Adipose tissue (tissue), 3 donors: ENCODE results near the gene MAML3. TPM values are rescaled to one million over a fixed set of nuclear protein-coding genes. Genes with fewer than 3 reads are reported as not detected.

Experiments used
- H3K27ac ChIP-seq: one replicate; pipeline ENCODE4 v1.5.1; 2013; ENCODE audit warnings: low read depth, low read length
- WGBS, 3 donors: extraction: QIAGEN DNeasy Blood & Tissue Kit; methylation state at CpG; one replicate each; pipeline ENCODE4 v1.1.7; 2013; 5-methylcytosine and 5-hydroxymethylcytosine counted together
- polyA plus RNA-seq, 3 donors: library from polyadenylated mRNA; stranded (reverse); fragments of 200-250 nt; gene quantifications; one replicate each; pipeline ENCODE4 v1.2.3, GENCODE V29; 2013
- donor health status: healthy with polysubstance abuse.
- donor health status: Bipolar disorder and iron deficiency.
- donor health status: healthy.

The MAML3 gene
- polyA plus RNA-seq = 1 to 10 TPM; 2.8 to 3.2 (median 3.1) TPM

DNA sequence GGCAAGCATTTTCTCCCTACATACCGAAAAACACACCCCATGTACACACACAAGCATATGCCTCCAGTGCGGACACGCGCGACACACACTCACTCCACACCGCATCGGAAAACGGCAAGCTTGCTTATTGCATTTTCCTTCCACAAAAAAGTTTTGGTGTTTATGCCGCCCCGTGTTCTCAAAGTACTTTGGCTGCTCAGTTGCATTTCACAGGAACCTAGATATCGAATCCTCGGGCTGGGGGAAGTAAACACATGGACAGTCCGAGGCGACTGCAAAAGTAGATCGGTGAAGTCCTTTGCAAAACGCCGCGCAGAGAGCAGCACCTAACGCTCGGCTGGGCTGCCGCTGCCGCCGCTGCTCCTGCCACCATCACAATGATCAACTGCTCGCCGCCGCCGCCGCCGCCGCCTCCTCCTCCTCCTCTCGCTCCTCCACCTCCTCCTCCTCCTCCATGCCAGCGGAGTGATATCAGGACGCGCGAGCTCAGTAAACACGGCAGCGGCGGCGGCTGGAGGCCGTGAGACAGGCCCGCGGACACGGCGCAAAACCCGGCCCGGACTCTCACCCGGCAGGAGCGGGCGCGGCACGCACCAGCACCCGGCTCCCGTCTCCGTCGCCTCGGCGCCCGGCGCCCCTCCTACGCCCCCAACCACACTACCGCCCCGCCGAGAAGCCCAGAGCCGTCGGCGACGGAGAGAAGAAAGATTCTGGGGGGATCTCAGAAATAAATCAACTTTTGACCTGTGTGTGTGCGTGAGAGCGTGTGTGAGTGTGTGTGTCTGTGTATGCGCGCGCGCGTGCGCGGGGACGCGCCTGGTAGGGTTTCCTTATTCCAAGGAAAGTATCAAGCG, at the start of gene MAML3:
Gene MAML3 (minus strand): TSS at position 467 of the 854 bp plus-strand sequence. CDS start 857 bp downstream, outside the sequence.
- 0 to 1% (median 0%) methylated on average over 70 to 79 of the region's 79 CpGs for WGBS, 3 donors

DNA sequence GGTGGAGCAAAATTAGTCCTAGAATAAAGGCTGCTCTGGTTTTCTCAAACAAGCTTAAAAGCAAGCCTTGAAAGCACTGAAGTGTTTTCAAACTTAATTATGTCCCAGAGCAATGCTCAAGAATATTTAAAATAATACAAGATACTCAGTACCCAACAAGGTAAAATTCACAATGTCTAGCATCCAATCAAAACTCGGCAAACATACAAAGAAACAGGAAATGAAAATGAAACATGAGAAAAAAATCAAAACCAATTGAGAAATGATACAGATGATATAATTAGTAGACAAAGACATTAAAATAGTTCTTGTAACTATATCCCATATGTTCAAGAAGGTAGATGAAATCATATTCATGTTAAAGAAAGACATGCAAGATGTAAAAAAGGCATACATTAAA, 45.0 kb upstream of the MAML3 start:
- no peak overlapping the region for H3K27ac ChIP-seq
- 76 to 90% (median 85%) methylated on average over 1 of the region's 1 CpG for WGBS, 3 donors

More for the DNA sequence above, at the start of gene MAML3:
- no peak within 1 kb of the TSS for H3K27ac ChIP-seq

DNA sequence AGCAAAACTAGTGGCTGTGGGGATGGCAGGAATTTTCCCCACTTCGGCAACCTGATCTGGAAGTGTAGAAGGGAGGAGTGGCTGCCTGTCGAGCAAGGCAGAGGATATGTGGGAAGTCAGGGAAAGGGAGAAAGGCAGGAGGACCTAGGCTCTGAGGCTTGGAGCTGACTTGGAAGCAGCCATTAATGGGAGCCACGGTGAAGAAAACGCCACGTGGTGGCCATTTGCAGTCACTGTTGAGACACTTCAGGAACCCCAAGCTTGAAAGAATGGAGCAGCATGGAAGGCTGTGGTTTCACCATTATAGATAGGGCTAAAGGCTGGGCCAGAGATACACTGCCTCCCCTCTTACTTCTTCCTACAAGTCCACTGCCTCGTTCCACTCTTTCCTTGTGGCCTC, 41.8 kb upstream of the MAML3 start:
- 85 to 93% (median 85%) methylated on average over 6 of the region's 6 CpGs for WGBS, 3 donors
- no peak overlapping the region for H3K27ac ChIP-seq

DNA sequence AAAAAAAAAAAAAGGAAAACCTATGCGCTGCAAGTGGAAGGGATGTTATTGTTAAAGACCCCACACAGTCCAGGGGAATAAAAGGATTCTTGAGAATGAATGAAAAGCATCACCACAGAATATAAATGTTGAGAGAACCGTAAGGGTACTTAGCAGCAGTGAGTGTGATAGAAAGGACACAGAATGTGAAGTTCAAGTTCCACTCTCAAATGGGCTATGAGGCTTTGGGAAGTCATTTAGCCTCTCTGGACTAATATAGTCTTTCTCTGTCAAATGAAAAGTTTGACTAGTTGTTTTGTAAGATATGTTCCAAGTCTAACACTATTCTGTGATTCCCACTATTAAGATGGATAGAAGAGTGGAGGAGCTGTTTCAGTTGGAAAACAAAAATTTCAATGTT, 35.8 kb upstream of the MAML3 start:
- H3K27ac ChIP-seq = no peak overlapping the region
- 73 to 98% (median 84%) methylated on average over 2 of the region's 2 CpGs for WGBS, 3 donors

DNA sequence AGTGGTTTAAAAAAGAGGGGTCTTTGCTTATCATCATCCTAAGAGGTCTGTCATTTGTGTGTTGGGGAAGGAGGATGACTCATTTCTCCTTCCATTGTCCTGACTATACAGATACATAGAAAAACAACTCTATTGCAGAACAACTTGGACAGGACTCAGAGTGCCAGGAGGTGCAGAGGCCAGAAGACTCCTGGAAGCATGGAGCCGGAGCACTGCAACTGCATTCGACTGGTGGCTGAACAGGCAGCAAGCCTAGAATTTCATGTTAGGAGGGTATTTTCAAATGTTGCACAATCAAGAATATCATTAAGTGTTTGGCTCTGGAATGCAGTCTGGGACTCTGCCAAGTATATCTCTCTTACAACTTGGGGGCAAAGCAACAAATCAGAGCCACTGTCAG, 35.0 kb upstream of the MAML3 start:
- WGBS, 3 donors = 52 to 65% (median 61%) methylated on average over 2 of the region's 2 CpGs
- H3K27ac ChIP-seq = no peak overlapping the region

DNA sequence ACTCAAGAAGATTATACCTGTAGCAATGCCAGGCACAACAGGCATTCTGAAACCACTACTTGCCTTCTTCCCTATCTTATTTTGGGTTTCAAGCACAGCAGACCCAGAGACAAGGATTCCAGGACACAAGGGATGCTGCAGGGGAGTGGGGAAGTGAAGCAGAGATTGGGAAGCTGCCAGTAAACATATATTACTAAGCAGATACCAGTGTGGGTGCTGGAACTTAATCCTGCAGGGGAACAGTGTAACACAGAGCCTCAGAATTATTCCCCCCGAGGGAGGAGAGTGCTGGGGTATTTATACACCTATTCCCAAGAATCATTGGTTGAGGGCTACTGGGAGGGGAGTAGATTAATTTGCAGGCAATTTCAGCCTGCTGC, 33.3 kb upstream of the MAML3 start:
- no peak overlapping the region for H3K27ac ChIP-seq
- WGBS, 3 donors = 77 to 90% (median 81%) methylated on average over 1 of the region's 1 CpG

DNA sequence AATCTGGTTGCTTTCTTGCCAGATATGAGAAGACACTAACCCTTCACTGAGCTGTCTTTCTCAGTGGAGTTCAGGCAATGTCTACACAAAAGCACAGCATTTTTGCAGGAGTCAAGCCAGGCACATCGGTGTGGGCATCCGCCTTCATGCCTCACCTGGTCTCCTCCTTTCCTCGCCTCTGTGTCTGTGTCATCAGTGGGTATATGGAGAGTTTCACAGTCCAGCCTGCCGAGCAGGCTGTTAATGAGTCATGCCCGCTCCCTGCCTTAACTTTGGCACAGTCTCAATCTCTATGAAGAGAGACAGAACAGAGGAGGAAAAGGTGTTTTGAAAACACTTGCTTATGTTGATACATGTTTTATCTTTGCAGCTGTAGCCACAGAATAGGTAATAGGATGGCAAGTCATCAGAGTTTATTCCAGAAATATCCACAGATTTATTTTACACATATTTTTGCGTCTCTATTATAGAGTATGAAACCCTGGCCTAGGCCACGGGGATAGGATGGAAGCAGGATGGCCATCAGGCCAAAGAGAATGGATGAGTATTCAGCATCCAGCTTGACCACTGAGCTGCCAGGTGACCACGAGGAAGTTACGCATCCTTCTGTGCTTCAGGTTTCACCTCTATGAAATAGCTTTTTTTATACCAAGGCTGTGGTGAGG, 32.8 kb upstream of the MAML3 start:
- 83 to 87% (median 84%) methylated on average over 9 of the region's 9 CpGs for WGBS, 3 donors
- no peak overlapping the region for H3K27ac ChIP-seq

DNA sequence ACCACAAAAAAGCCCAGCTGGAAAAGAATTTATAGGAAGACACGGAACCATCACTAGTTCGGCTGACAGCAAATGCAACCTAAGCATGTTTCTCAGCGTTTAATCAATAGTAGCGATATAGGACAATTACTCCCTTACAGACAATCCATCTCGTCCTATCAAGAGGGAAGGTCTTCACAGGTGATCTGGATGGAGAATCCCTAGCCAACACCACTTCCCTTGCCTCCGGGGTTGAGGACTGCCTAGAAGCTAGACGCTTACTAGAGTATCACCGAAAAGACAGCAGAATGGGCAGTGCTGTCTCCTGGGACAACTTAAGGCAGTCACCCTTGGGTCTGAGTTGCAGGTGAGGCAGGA, 32.1 kb upstream of the MAML3 start:
- 91 to 95% (median 91%) methylated on average over 8 of the region's 8 CpGs for WGBS, 3 donors
- H3K27ac ChIP-seq = no peak overlapping the region

DNA sequence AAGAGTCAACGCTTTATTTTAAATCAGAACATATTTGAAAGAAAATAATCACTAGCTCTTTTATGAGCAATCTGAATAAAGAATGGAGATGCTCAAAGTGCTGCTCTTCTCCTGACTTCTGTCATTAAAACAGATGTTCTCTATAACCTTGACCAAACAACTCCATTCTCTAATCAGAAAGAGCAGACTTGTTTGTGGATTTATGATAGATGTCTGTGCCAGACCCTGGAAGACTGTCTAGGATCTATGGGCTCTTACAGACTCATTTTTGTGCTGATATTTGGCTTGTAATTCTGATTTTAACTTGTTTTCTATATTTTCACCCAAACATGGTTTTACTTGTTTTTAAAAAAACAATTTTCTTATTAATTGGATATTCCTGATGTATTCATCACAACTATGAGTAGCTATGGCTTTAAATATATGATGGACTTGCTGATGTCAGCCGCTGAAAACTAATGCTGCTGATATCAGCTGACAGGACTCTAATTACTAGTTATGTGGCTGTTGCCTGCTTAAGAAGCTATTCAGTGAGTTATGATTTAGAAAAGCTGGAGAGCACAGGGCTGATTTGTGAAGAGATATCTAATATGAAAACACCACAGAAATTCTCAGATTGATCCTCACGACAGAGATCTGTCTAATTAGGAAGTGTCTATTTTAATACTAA, 31.6 kb upstream of the MAML3 start:
- no peak overlapping the region for H3K27ac ChIP-seq
- WGBS, 3 donors = 72 to 81% (median 74%) methylated on average over 3 of the region's 3 CpGs

DNA sequence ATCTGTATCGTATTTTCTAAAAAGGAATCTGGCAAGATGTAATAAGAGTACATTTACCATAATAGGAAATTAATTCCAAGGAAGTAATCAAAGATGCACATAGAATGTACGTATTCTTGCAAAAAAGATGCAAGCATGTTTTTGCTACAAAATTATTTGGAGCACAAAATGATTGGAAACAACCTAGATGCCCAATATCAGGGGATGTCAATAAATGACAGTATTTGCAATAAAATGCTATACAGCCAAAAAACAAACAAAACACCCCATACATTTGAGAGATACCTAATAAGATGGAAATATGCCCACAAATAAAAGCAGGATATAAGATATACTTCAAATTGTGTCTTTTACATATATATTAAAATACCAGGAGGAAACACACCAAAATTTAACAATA, 29.3 kb upstream of the MAML3 start:
- WGBS, 3 donors = 94 to 98% (median 94%) methylated on average over 2 of the region's 2 CpGs
- no peak overlapping the region for H3K27ac ChIP-seq

DNA sequence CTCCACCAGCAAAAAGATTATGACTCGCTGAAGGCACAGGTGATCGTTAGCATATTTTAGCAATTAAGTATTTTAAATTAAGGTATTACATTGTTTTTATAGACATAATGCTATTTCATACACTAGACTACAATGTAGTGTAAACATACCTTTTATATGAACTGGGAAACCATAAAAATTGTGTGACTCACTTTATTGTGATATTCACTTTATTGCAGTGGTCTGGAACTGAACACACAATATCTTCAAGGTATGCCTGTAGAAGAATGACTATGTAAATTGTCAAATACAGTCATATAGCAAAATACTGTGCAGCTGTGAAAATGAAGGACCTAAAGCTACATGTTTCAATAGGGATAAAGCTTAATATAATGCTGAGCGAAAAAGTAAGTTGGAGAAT, 26.6 kb upstream of the MAML3 start:
- H3K27ac ChIP-seq = no peak overlapping the region
- 95 to 98% (median 98%) methylated on average over 3 of the region's 3 CpGs for WGBS, 3 donors

DNA sequence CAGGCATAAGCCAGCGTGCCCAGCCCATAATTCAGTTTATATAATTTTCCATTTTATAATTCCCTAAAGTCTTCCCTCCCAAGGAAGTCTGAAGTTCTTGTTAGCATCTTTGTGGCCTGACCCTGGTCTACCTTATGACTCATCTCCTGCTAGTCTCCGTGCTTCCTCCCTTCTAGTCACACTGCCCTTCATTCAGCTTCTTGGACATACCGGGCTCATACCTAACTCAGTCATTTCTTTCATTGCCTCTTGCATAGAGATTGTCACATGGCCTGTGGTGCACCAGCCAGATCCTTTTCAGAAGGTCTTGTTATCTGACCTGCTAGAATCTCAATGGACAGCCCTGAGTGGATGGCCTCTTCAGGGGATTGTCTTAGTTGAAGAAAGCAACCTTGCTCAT, 22.8 kb upstream of the MAML3 start:
- WGBS, 3 donors = 87 to 96% (median 88%) methylated on average over 3 of the region's 3 CpGs
- no peak overlapping the region for H3K27ac ChIP-seq

DNA sequence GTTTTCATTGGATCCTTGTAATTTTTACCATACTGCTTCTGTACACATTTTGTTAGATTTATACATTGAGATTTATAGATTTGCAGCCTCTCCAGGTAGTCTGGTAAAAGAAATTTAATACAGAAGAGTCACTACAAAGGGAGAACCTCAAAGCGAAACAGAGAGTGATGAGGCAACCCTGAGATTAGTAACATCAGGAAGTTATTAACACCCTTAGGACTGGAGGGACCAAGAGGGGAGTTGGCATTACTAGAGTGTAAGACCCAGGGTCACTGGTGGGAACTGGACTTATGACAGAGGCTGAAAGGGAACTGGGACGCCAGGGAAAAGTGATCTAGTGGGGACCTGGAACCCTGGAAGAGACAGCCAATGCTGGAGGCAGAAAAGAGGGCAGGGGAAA, 20.6 kb upstream of the MAML3 start:
- 69 to 73% (median 72%) methylated on average over 2 of the region's 2 CpGs for WGBS, 3 donors
- H3K27ac ChIP-seq = no peak overlapping the region

DNA sequence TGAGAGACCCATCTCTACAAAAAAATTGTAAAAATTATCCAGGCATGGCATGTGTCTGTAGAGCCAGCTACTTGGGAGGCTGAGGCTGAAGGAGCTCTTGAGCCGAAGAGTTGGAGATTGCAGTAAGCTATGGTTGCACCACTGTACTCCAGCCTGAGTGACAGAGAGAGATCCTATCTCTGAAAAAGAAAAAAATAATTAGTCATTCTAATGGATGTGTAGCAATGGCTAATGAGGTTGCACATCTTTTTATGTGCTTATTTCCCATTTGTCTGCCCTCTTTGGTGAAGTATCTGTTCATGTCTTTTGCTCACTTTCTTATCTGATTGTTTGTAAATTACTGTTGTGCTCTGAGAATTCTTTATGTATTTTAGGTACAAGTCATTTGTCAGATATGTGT, 19.0 kb upstream of the MAML3 start:
- no peak overlapping the region for H3K27ac ChIP-seq
- 68 to 94% (median 87%) methylated on average over 1 of the region's 1 CpG for WGBS, 3 donors

DNA sequence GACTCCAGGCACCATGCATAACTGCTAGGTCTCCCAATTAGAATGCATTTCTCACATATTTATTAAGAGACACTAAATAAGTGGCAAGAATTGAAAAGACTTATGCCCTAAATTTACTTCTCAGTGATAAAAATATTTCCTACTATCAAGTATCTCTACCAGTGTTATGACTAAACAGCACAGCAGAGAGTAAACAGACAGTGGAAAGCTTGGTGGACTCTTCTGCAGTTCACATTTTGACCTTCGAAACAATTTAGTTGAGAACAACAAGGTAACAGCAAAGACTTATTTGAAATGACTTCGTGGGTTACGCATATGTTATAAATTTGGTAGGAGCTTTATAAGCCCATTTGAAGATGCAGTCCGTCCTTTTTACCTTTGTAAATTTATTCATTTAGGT, 16.3 kb upstream of the MAML3 start:
- WGBS, 3 donors = 95 to 98% (median 95%) methylated on average over 4 of the region's 4 CpGs
- no peak overlapping the region for H3K27ac ChIP-seq

DNA sequence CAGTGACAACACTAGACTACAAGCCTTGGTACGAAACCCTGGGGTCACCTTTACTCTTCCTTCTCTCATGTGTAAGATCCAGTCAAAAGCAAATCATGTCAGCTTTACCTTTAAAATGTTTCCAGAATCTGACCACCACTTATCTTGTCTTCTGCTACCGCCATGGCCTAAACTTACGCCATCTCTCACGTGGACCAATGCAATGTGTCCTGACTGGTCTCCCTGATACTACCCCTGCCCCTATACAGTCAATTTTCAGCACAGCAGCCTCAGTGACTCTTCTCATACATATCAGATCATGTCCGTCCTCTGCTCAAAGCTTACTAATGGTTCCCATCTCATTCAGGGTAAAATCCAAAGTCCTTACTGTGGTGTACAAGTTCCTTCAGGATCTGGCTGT, 15.0 kb upstream of the MAML3 start:
- H3K27ac ChIP-seq = no peak overlapping the region
- WGBS, 3 donors = 96 to 97% (median 96%) methylated on average over 5 of the region's 5 CpGs

DNA sequence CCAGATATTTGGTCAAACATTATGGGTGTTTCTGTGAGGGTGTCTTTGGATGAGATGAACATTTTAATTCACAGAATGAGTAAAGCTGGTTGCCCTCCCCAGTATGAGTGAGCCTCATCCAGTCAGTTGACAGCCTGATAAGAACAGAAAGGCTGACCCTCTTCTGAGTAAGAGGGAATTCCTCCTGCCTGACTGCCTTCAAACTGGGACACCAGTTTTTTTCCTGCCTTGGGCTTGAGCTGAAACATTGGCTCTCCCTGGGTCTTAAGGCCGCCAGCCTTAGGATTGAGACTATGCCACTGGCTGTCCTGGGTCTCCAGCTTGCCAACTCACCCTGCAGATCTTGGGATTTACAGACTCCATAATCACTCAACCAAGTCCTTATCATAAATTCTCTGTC, 14.5 kb upstream of the MAML3 start:
- 95 to 100% (median 100%) methylated on average over 1 of the region's 1 CpG for WGBS, 3 donors
- no peak overlapping the region for H3K27ac ChIP-seq

DNA sequence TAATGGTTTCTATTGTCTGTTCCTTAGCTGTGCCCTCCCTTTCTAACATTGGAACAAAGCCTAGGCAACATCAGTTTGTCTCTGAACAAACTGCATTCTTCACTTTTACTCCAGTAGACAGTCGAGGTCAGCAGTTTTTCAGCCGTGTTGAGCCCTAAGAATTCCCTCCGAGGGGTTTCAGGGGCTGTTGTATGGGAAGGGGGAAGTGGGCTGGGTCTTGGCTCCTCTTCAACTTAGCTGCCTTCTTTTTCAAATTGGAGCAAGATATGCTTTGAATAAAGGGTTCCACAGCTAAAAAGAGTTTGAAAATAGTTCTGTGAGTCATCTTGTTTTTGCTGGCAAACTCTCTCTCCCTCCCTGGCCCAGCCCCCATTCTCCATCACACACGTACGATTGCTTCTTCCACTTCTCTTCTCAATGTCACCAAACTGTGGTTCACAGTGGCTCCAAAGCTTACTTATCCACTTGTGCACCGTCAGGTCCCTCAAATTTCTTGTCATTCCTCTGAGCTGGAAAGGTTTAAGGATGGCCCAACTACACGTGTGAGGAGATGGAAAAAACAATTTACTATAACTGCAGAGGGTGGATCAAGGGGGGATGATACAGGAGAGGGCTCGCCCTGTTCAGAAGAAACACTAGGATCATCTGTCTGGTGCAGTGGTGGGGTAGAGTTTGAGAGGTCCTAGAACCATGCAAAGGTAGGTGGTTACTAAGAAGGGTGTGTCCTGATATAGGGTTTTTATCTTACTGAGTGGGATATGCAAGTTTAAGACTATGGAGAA, 9.2 kb upstream of the MAML3 start:
- H3K27ac ChIP-seq = no peak overlapping the region

DNA sequence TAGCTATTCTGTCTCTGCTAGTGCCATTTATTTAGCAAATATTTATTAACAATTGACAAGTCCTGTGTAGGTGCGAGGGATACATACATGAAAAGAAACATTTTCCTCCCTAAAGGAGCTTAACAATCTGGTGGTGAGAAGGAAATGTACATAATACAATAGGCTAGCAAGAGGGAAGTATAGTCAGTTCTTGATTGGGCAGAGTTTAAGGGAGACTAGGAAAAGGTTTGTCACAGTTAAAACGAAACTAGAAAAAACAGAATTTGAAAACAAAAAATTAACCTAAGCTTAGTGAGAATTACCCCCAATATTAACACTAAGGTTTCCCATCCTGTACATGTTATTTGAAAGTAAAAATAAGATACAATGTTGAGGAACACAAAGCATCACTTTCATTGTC, 8.6 kb upstream of the MAML3 start:
- no peak overlapping the region for H3K27ac ChIP-seq
- 59 to 91% (median 64%) methylated on average over 2 of the region's 2 CpGs for WGBS, 3 donors

More for the DNA sequence above, 9.2 kb upstream of the MAML3 start:
- WGBS, 3 donors = 35 to 67% (median 35%) methylated on average over 8 of the region's 8 CpGs
